Smooth muscle cell (in vitro differentiated cells): ENCODE results near the gene ARHGAP42. TPM values are rescaled to one million over a fixed set of nuclear protein-coding genes. Genes with fewer than 3 reads are reported as not detected.

ENCODE experiments used
- DNase-seq: peaks from one replicate; lab custom pipeline; 2025; ENCODE audit not compliant: unreplicated experiment; lab: John Stamatoyannopoulos, UW
- H2AFZ ChIP-seq: fragments of 200-600 bp; sonication (generic); 2 replicates; pipeline ENCODE4 v1.6.0; 2016; ENCODE audit warnings: antibody characterized with exemption, low read depth, mild to moderate bottlenecking
- H3F3A ChIP-seq: fragments of 200-600 bp; sonication (generic); 2 replicates; pipeline ENCODE4 v1.6.0; 2017; ENCODE audit warnings: antibody characterized with exemption, low read depth
- H3K27ac ChIP-seq: fragments of 200-600 bp; sonication (generic); 2 replicates; pipeline ENCODE4 v1.5.1; 2016; ENCODE audit warnings: low read depth, mild to moderate bottlenecking
- H3K27me3 ChIP-seq: fragments of 200-600 bp; sonication (generic); 2 replicates; pipeline ENCODE4 v1.6.1; 2016; ENCODE audit warnings: low read depth, mild to moderate bottlenecking
- H3K36me3 ChIP-seq: fragments of 200-600 bp; sonication (generic); 2 replicates; pipeline ENCODE4 v1.5.1; 2016; ENCODE audit warnings: low read depth
- H3K4me1 ChIP-seq: fragments of 200-600 bp; sonication (generic); 2 replicates; pipeline ENCODE4 v1.5.1; 2016; ENCODE audit warnings: low read depth
- H3K4me2 ChIP-seq: fragments of 200-600 bp; sonication (generic); 2 replicates; pipeline ENCODE4 v1.6.0; 2016; ENCODE audit warnings: mild to moderate bottlenecking
- H3K4me3 ChIP-seq: fragments of 200-600 bp; sonication (generic); 2 replicates; pipeline ENCODE4 v1.5.1; 2016; ENCODE audit warnings: mild to moderate bottlenecking
- H3K79me2 ChIP-seq: fragments of 200-600 bp; sonication (generic); 2 replicates; pipeline ENCODE4 v1.6.0; 2016; ENCODE audit warnings: low read depth, mild to moderate bottlenecking
- H3K9ac ChIP-seq: fragments of 200-600 bp; sonication (generic); 2 replicates; pipeline ENCODE4 v1.6.0; 2016; ENCODE audit warnings: low read depth
- H3K9me3 ChIP-seq: fragments of 200-600 bp; sonication (generic); replicated peaks from 2 replicates; pipeline ENCODE4 v1.5.1; 2016; ENCODE audit warnings: low read depth
- H4K20me1 ChIP-seq: fragments of 200-600 bp; sonication (generic); 2 replicates; pipeline ENCODE4 v1.6.0; 2016; ENCODE audit warnings: low read depth
- CTCF ChIP-seq: fragments of 200-600 bp; sonication (generic); IDR thresholded peaks from 2 replicates; pipeline ENCODE4 v1.5.1; 2017; ENCODE audit warnings: borderline replicate concordance, mild to moderate bottlenecking, antibody characterized with exemption; ENCODE audit not compliant: insufficient read depth, poor library complexity, severe bottlenecking
- WGBS: methylation state at CpG from one replicate; pipeline ENCODE4 v1.1.7; 2016; ENCODE audit warnings: low lambda C conversion rate; 5-methylcytosine and 5-hydroxymethylcytosine counted together
- polyA plus RNA-seq: library from polyadenylated mRNA; unstranded; fragments of >200 nt; fragmentation: Nextera tagmentation; extraction: Ambion mirVana; gene quantifications from 2 replicates; pipeline ENCODE4 v1.2.1, GENCODE V29; 2016
- total RNA-seq: library from RNA; depleted of rRNA; stranded (reverse); fragments of >200 nt; gene quantifications from 2 replicates; pipeline ENCODE4 v1.2.3, GENCODE V29; 2014

Gene ARHGAP42
- total and polyA plus RNA-seq, 2 experiments from 2014 or later: 12.2 to 53.4 TPM

- H3K27ac ChIP-seq: peak overlapping the region; percentile 91
- peak; percentile 54 for TF ChIP-seq CTCF
- H3K4me3 ChIP-seq: peak overlapping the region; percentile 98
- H3K4me1 ChIP-seq: peaks cover 36% of the 10 kb centered on the region
- H3F3A ChIP-seq: peaks cover 6% of the 10 kb centered on the region
- no peaks in the 10 kb centered on the region for H3K9me3 ChIP-seq
- no peaks in the 10 kb centered on the region for H3K27me3 ChIP-seq
- peak overlapping the region; percentile 88 for H3K4me2 ChIP-seq
- peaks cover 13% of the 10 kb centered on the region for H4K20me1 ChIP-seq
- peaks cover 53% of the 10 kb centered on the region for H3K79me2 ChIP-seq
- under 1% methylated on average over 24 of the region's 24 CpGs for WGBS
- no peaks in the 10 kb centered on the region for H3K36me3 ChIP-seq
- H3K9ac ChIP-seq: peak overlapping the region; percentile 94
- peak; percentile 40 for DNase-seq
- peak overlapping the region; percentile 97 for H2AFZ ChIP-seq
Observed at GRCh38 chr11:100687630-100688395, 725 bp downstream of the ARHGAP42 start.

- Histone ChIP-seq H3K4me2 (peak overlapping the region; percentile 88), H3K4me1 (peaks cover 36% of the 10 kb centered on the region), H3K27ac (no peak overlapping the region), H4K20me1 (peaks cover 16% of the 10 kb centered on the region), H3F3A (peaks cover 6% of the 10 kb centered on the region), H3K9me3 (no peaks in the 10 kb centered on the region), H3K27me3 (no peaks in the 10 kb centered on the region), H2AFZ (no peak overlapping the region), H3K9ac (peak overlapping the region; percentile 94), H3K36me3 (no peaks in the 10 kb centered on the region), H3K79me2 (peaks cover 67% of the 10 kb centered on the region), H3K4me3 (peak overlapping the region; percentile 98)
- WGBS: 50% methylated on average over 4 of the region's 4 CpGs
- DNase-seq: no peak
- no peak for TF ChIP-seq CTCF
Observed at GRCh38 chr11:100689141-100689540, 2.1 kb downstream of the ARHGAP42 start.

- WGBS: 71% methylated on average over 1 of the region's 1 CpG
- Histone ChIP-seq H3K27me3 (no peaks in the 10 kb centered on the region), H3K27ac (no peak overlapping the region), H3K9me3 (no peaks in the 10 kb centered on the region), H3K4me3 (no peak overlapping the region), H3F3A (no peaks in the 10 kb centered on the region), H3K36me3 (no peaks in the 10 kb centered on the region), H4K20me1 (peaks cover 29% of the 10 kb centered on the region), H3K4me1 (peaks cover 25% of the 10 kb centered on the region), H2AFZ (no peak overlapping the region), H3K4me2 (no peak overlapping the region), H3K79me2 (peaks cover 96% of the 10 kb centered on the region), H3K9ac (no peak overlapping the region)
- no peak for TF ChIP-seq CTCF
- no peak for DNase-seq
Observed at GRCh38 chr11:100691896-100692653, 5.0 kb downstream of the ARHGAP42 start.
